ENCODE results near the gene TMEM132E.

The TMEM132E gene

GRCh38 chr17:34606763-34607162 is 27.4 kb downstream of the TMEM132E start:
- no peak for DNase-seq

- no peak for DNase-seq
These were observed 28.5 kb downstream of the TMEM132E start for GRCh38 chr17:34607917-34608316.

DNA sequence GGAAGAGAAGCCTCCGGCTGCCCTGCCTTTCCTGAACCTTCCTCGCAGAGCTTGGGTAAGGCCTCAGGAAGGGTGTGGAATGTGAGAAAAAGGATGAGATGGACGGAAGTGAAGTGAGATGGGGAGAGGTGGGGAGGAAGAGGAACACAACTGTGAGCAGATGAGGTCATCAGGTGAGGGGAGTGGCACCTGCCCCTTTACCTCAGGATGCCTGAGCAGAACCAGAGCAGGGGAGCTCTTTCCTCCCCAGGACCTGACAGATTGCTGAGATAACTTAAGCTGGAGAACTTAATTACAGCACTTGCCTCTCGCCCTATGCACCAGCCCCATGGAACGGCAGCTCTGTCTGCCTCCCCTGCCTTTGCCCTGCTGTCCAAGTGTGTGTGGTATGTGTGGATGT is 29.8 kb downstream of the TMEM132E start:
- DNase-seq = no peak

DNA sequence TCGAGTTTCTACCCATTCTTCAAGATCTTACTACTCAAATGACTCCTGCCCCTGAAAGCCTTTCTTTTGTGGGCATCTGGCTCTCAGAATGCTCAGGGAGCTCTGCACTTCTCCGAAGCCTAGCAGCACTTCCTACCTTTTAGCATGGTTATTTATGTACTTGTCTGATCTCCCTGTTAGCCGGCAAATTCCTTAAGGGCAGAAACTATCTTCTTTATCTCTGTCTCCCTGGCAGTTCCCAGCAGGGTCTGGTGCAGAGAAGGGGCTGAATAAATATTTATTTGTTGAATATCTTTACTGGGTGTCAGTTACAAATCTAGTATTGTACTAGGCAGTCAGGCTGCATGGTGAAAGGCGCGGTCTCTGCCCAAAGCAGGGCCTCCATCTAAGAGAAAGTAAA is 30.7 kb downstream of the TMEM132E start:
- DNase-seq = no peak

DNA sequence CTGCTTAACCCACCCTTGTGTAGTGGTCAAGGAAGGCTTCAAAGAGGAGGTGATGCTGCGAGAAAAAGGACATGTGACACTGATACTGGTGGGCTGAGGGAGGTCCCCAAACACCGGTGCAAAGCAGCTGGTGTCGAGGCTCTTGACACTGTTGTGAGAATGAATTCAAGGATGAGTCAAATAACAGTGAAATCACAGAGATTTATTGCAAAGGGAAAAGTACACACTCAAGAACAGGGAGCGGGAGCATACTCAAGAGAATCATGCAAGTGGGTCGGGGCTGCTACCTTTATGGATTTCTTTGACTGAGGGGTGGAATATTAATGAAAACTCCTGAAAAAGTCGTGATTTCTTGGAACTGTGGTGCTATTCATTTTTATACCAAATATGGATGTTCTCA is 31.1 kb downstream of the TMEM132E start:
- DNase-seq = no peak

DNA sequence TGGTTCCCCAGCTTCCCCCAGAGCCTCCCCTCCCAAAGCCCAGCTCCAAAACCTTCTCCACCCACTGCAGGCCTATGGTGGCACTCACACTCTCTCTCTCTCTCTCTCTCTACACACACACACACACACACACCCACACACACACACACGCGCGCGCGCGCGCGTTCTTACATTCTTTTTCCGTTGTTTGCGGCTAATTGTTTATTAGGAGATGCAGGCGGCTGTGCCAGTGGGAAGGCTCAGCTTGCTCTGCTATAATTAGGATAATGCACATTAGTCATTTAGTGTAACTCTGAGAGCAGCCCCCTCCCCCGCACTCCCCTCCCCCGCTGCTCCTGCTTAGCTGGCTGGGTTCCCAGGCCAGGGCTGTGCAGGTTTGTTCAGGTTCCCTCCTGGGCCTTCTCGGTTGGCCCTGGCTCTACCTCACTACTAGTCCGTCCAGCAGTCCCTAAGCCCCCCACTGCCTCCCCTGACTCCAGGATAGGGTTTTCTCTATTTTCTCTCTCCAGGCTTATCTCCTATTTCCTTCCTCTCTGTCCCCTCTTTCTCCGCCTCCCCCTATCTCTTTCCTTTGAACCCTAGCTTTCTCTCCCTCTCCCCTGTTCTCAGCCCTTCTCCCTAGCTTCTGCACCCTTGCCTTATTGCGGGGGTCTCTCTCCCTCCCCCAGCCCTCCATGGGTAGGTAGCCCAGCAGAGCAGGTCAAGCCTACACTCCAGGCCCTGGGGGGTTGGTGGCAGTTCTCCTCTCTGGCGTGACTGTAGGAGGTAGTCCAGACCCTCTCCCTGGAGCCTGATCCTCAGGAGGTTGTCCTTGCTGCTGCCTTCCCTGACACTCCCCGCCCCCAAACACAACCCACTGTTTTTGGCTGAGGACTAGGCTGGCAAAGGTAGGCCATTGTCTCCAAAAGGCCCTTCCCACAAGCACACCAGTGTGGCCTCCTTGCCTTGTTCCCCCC is 34.0 kb downstream of the TMEM132E start:
- DNase-seq = peak; percentile 96

- no peak for DNase-seq
These were observed 35.3 kb downstream of the TMEM132E start for GRCh38 chr17:34614698-34615097.

GRCh38 chr17:34615326-34615725 is 35.9 kb downstream of the TMEM132E start:
- DNase-seq = no peak

GRCh38 chr17:34616148-34616547 is 36.8 kb downstream of the TMEM132E start:
- DNase-seq = peak; percentile 77

GRCh38 chr17:34617398-34617797 is 38.0 kb downstream of the TMEM132E start:
- DNase-seq = no peak

DNA sequence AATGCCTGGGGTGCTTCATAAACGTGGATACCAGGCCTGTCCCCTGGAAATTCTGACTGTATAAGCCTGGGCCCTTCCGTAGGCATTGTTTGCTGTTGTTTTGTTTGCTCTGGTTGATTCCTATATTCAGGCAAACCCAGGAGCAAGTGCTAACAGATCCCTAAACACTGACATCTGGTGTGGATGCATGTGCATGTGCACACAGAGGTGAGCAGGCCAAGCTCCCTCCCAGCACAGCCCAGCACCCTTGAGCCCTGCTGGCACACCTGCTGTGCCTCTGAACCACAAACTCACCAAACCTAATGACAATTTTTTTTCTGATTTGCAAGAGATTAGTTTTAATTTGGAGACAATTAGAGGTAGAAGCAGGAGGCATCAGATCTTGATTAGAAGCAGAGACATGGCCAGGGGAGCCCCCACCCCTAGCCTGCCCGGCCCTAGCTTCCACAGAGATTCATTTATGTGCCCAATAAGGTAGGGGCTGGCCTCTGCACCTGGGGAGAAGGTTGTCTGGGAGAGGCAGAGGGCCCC is 40.4 kb downstream of the TMEM132E start:
- no peak for DNase-seq

DNA sequence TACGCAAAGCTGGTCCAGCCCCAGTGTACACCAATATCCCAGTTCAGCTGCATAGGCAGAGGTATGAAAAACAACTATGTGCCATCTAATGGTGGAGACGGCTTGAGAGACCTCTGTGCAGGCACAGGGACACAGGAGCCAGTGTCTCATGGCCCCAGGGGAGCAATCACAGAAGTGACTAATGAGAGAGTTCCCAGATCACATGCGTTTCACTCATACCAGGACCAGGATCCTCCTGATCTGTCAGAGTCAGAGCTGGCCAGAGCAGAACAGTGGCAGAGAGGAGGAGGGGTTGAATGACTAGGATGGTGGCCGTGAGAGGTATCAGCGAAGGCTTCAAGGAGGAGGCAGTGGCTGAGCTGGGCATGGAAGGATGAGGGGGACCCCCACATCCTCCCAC is 41.1 kb downstream of the TMEM132E start:
- no peak for DNase-seq

- peak; percentile 54 for DNase-seq
These were observed 43.7 kb downstream of the TMEM132E start for GRCh38 chr17:34622862-34623623.

- no peak for DNase-seq
These were observed 44.7 kb downstream of the TMEM132E start for GRCh38 chr17:34623856-34624766.

DNA sequence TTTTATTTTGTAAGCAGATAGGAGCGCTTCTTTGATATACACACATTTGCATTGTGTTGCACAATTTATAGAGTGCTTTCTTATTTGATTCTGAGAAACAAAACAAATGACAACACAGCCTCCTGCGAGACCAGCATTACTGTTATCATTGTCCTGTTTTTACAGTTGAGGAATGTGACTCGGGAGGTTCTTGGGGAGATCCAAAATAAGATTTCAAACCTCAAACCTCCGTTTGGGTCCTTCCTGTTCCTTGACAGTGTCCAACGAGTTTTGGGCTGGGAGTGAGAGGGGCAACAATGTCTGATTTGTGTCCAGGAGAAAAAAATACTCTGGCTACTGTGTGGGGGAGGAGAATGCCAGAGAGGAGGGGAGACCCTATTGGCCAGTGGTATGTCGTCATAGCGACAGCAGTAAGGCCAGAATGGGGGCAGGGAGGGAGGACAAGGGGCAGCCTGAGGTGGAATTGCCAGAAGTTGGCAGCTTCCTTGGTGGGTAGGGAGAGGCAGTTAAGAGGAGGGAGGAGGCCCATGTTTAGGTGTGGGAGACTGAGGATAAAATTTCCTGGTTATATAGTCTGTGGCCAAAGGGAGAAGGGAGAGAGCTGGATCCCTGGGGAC is 45.5 kb downstream of the TMEM132E start:
- no peak for DNase-seq

DNA sequence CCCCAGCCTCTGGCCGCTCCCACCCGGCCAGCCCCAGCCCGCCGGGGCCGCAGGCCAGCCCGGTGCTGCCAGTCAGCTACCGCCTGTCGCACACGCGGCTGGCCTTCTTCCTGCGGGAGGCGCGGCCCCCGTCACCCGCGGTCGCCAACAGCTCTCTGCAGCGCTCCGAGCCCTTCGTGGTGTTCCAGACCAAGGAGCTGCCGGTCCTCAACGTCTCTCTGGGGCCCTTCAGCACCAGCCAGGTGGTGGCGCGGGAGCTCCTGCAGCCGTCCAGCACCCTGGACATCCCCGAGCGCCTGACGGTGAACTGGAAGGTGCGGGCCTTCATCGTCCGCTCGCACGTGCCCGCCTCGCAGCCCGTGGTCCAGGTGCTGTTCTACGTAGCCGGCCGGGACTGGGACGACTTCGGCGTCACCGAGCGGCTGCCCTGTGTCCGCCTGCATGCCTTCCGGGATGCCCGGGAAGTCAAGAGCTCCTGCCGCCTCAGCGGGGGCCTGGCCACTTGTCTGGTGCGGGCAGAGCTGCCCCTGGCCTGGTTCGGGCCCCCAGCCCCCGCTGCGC is 46.8 kb downstream of the TMEM132E start:
- DNase-seq = peak; percentile 70

DNA sequence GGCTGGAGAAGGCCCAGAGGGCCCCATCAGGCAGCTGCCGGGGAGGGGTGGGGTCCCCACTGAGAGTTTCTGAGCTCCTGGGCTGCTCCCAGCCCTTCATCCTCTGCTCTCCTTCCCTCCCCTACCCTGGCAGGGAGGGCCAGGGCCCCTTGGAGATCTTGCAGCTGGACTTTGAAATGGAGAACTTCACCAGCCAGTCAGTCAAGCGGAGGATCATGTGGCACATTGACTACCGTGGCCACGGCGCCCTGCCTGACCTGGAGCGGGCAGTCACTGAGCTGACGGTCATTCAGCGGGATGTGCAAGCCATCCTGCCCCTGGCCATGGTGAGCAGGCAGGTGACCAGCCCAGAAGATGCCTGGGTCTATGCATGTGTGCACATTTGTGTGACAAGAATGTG is 49.5 kb downstream of the TMEM132E start:
- no peak for DNase-seq

DNA sequence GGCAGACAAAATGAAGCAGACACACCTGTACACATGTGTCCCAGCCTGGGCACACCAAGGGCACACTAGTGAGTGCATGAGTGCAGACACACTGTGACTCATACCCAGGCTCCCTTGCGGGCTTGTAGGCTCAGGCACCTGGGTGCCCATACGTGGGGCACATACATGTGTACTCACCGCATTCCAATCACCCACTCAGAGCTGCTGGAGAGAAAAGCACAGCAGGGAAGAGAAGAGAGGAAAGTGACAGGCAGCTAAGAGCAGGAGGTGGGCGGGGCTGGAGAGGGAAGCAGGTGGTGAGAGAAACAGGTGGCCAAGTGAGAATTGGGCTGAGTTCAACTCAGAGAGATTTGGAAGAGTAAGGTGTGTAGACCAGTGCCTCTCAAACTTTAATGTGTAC is 54.0 kb downstream of the TMEM132E start:
- DNase-seq = no peak

GRCh38 chr17:34633760-34634159 is 54.4 kb downstream of the TMEM132E start:
- DNase-seq = no peak

DNA sequence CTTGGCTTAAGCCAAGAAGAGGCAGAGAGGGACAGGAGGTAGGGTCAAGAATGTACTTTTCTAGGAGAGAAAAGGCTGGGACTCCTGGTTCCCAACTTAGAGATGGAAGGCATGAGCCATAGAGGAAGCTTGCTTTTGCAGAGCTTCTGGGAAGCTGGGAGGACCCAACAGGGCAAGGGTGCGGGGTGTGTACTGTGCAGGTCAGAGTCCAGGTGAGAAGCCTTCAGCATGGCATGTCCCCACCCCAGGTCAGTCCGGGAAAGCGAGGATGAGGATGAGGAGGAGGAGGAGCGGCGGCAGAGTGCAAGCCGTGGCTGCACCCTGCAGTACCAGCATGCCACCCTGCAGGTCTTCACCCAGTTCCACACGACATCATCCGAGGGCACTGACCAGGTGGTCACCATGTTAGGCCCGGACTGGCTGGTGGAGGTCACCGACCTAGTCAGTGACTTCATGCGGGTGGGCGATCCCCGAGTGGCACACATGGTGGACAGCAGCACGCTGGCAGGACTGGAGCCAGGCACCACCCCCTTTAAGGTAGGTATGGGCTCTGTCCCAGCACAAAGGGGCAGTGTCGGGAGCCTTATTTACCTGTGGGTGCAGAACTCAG is 55.3 kb downstream of the TMEM132E start:
- no peak for DNase-seq

DNA sequence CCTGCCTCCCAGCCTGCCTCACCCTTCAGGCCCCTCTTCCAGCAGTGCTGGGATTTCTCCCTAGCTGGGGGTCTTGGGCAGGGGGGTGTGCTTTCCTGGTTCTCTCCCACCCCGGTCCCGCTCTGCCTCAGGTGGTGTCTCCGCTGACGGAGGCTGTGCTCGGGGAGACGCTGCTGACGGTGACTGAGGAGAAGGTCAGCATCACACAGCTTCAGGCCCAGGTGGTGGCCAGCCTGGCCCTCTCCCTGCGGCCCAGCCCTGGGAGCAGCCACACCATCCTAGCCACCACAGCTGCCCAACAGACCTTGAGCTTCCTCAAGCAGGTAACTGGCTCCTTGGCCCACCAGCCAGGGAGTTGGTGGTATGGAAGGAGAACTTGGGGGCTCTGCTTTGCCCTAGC is 56.5 kb downstream of the TMEM132E start:
- DNase-seq = no peak
